ENCODE measurements around the gene KCNN1.

Gene KCNN1

DNA sequence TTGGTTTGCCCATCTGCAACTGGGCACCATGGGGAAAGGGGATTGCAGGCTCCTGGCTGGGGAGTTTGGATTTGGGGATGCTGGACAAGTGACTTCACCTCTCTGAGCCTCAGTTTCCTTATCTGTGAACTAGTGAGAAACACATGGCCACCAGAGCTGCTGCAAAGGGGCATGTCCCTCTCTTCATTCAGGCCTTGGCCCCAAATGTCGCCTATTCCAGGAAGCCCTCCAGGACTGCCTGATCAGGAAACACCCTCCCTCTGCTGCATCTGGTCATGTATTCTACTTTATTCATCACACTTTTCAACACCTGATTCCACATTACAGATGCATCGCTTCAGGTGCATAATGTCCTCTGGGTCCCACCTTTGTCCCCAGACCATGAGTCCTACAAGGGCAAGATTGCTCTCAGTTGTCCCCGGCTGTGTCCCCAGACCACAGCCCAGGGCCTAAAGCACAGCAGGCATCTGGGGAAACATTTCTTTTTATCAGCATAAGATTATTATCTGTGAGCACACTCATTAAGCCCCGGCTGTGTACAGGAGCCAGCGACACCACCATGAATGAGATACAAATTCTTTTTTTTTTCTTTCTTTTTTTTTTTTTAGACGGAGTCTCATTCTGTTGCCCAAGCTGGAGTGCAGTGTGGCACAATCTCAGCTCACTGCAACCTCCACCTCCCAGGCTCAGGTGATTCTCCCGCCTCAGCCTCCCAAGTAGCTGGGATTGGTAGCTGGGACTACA lies 78.6 kb downstream of the KCNN1 start:
- peak overlapping the region; percentile 36 for H3K4me3 ChIP-seq (ENCODE audit: control insufficient read depth, low read depth, low read length)
- TF ChIP-seq CTCF (IDR thresholded peaks at IDR 0.05; ENCODE audit: control insufficient read depth, insufficient read depth, low read depth, low read length, missing control alignments), result no peak
- DNase-seq (ENCODE audit: low read depth), result no peak

GRCh38 chr19:18046059-18046718 lies 79.3 kb downstream of the KCNN1 start:
- TF ChIP-seq CTCF (IDR thresholded peaks at IDR 0.05; ENCODE audit: control insufficient read depth, insufficient read depth, low read depth, low read length, missing control alignments), result no peak
- DNase-seq (ENCODE audit: low read depth), result peak; percentile 41
- no peak overlapping the region for H3K4me3 ChIP-seq (ENCODE audit: control insufficient read depth, low read depth, low read length)

DNA sequence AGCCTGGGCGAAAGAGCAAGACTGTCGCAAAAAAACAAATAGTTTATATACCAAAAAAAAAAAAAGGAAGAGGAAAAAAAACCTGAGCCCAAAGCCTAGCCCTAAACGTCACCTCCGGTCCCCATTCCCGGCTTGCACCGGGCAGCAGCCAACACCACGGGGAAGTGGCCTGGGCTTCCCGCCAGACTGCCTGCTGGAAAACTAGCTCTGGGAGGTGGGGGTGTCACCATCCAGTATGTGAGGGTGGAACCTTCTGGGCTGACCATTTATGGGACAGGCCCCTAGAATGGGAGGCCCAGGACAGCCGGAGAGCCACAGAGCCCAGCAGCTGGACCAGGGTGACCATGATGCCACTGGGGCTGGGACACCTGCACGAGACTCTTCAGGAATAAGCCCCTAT lies 82.5 kb downstream of the KCNN1 start:
- no peak for DNase-seq (ENCODE audit: low read depth)
- TF ChIP-seq CTCF (IDR thresholded peaks at IDR 0.05; ENCODE audit: control insufficient read depth, insufficient read depth, low read depth, low read length, missing control alignments), result no peak
- no peak overlapping the region for H3K4me3 ChIP-seq (ENCODE audit: control insufficient read depth, low read depth, low read length)

All from AG09309 (cell line).